HG02885 (cell line): ENCODE results near the gene NUDT14.

Experiments used
- ATAC-seq: cut with Tn5 transposase; IDR thresholded peaks from one replicate; pipeline ENCODE4 v1.9.1; 2021; ENCODE audit warnings: mild to moderate bottlenecking; ENCODE audit not compliant: unreplicated experiment, poor library complexity

The NUDT14 gene

DNA sequence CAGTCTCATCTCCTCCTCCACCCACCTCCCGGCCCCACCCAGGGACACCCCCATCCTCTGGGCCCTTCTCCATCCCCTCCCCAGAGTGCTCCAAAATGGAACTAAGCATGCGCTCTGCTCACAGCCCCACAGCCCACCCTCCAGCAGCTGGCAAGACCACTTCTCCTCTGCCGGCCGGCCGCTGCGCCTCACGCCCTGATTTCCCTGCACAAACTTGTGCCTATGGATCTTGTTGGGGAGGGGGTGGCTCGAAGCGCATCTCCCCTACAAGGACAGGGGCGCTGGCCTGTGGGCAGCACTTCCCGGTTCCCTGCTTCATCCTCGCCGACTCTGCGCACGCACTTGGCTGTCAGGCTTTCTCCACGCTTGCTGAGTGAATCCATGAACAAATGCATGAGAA is 19.5 kb upstream of the NUDT14 start:
- no peak for ATAC-seq

DNA sequence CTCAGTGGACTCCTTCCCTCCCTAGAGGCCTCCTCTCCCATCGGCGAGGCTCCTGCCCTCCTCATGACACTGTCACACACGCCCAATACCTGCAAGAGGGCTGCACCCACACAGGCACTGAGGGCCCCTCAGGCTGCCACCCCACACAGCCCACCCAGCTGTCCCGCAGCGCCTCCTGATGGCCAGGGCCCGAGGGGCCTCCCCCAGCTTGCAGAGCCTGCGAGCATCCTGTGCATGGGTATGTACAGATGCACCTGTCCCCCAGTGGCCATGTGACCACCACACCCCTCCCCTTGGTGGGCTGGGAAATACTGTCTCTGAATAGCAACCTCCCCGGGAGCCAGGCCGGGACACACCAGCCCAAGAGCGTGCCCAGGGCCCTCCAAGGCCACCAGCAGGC is 19.0 kb upstream of the NUDT14 start:
- ATAC-seq = no peak

DNA sequence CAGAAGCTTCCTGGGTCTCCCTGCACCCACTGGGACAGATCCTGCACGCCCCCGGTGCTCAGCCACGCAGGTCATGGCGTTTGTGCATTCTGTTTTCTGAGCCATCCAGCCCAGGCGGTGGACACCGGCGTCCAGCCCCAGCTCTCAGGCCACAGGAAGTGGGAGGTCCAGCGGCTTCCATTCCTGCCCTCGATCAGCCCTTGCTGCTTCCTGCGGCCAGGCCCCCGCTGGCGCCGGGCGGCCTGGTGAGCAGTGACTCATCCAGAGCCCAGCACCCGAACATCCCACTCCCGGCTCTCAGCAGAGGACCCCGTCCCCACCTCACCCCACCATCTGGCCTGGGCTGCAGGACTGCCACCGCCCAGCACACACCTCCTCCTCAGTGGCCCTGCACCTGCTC is 18.0 kb upstream of the NUDT14 start:
- ATAC-seq = no peak

- ATAC-seq = no peak
Measured at GRCh38 chr14:105198588-105198987, 17.5 kb upstream of the NUDT14 start.

DNA sequence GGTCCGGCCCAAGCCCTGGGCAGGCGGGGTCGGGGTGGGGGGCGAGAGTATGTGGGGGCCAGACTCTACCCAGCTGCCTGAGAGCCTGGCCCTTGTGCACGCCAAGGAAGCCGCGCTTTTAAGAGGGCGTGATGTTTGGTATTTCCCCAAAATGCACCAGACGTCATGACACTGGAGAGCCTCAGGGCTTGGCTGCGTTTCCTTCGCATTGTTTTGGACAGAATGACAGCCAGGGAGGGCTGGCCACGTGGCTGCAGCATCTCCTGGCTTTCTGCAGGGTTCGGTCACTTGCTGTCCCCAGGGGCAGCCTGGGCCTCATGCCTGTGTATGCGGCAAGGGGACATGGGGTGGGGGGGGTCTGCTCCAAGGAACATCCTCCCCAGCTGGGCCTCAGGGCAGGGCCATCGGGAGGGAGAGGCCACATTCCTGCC is 16.1 kb upstream of the NUDT14 start:
- ATAC-seq = no peak

- no peak for ATAC-seq
Measured at GRCh38 chr14:105196265-105196960, 15.3 kb upstream of the NUDT14 start.

DNA sequence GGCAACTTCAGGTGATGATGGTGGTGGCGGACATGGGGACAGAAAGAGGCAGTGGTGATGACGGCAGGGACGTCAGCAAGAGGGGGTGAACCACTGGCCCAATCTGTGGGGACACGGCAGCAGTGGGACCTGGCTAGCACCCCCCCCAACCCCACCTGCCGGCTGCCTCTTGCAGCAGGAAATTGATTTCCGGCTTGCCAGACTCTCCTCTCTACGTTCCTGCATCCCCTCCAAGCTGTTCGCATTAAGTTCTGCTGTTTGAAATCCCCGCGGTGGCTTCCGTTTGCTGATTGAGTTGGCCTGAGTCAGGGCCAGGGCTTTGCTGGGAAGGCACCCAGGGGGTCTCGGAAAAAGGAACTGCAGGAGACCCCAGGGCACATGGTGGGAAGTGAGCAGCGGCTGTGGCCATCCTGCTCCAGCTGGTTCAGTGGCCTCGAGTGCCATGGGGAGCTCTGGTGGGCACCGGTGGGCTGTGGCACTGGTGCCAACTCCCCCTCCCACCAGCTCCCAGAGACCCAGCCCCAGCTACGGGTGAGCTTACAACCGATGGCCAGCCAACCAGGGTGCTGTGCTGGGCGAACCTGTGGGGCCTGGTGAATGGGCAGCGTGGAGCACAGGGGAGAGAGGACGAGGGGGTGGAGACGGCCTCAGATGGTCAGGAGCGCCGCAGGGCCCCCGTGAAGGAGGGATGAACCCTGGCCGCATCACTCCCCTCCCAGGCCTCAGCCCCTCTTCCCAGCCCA is 14.6 kb upstream of the NUDT14 start:
- ATAC-seq = no peak

GRCh38 chr14:105195051-105195450 is 13.9 kb upstream of the NUDT14 start:
- ATAC-seq = no peak

DNA sequence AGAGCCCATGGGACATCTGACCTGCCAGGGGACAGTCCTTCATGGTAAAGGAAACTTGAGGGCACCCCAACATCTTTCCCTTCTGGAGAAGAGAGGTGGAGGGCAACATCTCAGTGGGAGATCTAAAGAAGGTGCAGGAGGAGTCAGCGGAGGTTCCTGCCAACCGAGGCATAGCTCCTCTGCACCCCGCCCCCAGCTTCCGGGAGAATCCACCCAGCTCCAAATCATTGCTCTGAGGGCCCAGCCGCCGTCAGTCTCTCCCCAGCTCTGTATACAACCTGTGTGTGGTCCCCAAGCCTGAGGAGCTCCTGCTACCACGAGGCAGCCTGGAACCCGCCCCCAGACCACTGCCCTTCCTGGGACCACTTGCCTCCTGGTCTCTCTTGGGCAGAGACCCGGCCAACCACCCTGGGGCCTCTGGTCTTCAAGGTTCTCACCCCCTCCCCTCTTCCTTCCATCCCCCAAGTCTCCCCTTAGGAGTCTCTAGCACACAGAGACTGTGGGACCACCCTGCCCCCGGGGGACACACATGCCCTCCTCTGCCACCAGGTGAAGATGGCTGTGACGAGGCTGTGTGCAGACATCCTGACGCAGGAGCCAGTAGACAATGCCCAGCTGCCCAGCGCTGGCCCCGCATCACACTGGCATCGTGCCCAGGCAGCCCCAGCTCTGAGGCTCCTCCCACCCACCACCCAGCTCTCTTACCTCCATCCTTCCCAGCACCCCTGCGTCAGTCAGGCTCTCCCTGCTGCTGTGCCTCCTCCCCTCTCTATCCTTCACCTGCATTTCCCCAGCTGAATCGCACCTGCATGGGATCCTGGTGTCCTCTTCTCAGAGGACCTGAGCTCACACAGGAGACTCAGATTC is 13.0 kb upstream of the NUDT14 start:
- ATAC-seq = no peak

GRCh38 chr14:105192866-105193731 is 12.0 kb upstream of the NUDT14 start:
- ATAC-seq = no peak

- ATAC-seq = no peak
Measured at GRCh38 chr14:105187935-105188524, 6.9 kb upstream of the NUDT14 start.

GRCh38 chr14:105187116-105187515 is 6.0 kb upstream of the NUDT14 start:
- no peak for ATAC-seq

- ATAC-seq = no peak
Measured at GRCh38 chr14:105185973-105186372, 4.9 kb upstream of the NUDT14 start.

GRCh38 chr14:105185001-105185400 is 3.9 kb upstream of the NUDT14 start:
- ATAC-seq = no peak

DNA sequence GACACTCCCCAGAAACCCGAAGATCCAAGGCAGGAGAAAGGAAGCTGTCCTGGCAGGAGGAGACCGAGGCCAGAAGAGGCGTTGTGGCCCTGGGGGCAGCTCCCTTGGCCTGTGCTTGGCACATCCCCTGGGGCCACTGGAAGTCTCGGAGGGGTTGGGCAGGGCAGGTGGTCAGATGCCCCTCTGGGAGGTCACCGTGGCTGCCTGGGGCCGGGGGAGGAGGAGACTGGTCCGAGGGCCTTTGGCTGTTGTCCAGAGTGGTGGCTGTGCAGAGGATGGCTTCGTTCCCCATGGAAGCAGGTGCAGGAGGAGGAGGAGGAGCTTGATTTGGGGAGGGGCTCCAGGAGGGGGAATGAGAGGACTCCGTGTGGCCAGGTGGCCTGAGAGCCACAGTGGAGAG is 3.3 kb upstream of the NUDT14 start:
- no peak for ATAC-seq

GRCh38 chr14:105182296-105183020 is 1.3 kb upstream of the NUDT14 start:
- no peak for ATAC-seq

DNA sequence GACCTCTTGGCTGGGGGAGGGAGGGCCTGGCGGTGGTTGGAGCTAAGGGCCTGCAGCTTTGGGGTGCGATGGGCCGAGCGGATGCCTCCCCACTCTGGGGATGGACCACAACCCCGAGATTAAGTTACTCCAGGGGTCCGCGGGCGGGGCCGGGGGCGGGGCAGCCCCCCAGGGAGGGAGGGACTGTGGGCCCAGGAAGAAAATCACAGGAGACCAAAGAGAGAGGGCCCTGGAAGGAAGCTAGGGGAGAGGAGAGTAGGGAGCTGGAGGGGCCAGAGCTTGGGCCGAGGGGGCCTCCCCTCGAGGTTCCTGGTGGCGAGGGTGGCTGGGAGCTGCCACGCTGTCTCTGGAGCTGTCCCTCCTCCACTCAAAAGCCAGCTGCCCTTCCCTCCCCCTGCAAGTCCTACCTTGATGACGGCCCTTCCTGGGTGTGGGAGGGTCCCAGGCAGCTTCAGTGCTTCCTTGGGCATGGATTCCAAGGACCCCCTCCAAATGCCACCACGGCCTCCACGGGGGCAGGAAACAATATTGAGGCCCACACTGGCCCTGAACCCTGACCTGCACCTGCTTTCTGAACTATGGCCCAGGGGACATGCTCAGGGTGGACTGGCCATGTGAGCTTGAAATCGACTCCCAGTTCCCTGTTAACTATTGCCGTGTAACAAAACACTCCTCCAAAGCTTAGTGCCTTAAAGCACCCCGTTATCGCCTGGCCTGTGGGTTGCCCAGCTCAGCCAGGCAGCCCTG is 610 bp upstream of the NUDT14 start:
- no peak for ATAC-seq

- ATAC-seq = no peak
Measured at GRCh38 chr14:105179191-105179590, 1.9 kb downstream of the NUDT14 start.

GRCh38 chr14:105178868-105179140 is 2.3 kb downstream of the NUDT14 start:
- no peak for ATAC-seq
